Nucleus accumbens (tissue), 56 donors: Measurements from ENCODE around the gene TAAR2.
A peak's percentile ranks its signal among the peaks of the same experiment; 100 is the strongest.
"Not testable (repeated sequence)": the region's sequence is repeated elsewhere in the genome, so short reads cannot be mapped to it uniquely, and the experiment has no call there.

Source experiments
- DNase-seq, 56 donors: peaks; one replicate each; lab custom pipeline; 2025; lab: John Stamatoyannopoulos, UW

Gene TAAR2, protein sequence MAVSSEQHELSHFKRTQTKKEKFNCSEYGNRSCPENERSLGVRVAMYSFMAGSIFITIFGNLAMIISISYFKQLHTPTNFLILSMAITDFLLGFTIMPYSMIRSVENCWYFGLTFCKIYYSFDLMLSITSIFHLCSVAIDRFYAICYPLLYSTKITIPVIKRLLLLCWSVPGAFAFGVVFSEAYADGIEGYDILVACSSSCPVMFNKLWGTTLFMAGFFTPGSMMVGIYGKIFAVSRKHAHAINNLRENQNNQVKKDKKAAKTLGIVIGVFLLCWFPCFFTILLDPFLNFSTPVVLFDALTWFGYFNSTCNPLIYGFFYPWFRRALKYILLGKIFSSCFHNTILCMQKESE

DNA sequence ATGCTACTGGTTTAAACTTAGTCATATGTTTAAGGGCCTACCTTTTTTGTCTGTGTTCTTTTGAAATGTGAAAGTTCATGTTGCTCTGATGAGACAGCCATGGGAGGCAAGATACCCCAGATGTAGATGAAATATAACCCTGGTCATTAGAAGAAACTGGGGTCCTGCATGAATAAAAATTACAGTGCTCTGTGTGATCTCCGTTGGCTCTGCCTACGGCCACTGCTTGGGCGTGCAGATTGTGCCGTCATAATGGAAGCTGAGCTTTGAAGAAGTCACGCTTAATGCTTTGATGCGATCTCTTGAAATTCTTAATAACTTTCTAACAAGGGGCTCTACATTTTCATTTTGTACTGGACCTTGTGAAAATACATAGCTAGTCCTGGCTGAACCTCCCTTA lies at the start of gene TAAR2:
TAAR2 (minus strand) TSS at position 101 of the 400 bp plus-strand sequence; CDS start at position 101, 0 bp downstream.
- no peak for DNase-seq

DNA sequence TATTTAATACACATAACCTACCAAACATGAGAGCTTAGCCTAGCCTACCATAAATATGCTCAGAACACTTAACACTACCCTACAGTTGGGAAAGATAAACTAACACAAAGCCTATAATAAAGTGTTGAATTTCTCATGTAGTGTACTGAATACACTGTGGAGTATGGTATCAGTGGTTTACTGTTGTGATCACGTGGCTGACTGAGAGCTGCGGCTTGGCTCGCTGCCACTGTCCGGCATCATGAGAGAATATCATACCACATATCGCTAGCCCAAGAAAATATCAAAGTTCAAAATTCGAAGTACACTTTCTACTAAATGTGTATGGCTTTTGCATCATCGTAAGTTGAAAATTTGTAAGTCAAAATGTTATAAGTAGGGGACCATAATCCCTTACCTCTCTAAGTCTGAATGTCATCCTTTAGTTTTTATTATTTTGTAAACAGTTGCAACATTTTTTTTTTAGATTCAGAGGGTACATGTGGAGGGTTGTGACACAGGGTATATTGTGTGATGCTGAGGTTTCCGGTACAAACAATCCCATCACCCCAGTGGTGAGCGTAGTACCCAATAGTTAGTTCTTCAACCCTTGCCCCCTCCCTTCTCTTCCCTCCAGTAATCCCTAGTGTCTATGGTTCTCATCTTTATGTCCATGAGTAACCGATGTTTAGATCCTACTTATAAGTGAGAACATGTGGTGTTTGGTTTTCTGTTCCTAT lies 49.5 kb upstream of the TAAR2 start:
- DNase-seq, result no peak

DNA sequence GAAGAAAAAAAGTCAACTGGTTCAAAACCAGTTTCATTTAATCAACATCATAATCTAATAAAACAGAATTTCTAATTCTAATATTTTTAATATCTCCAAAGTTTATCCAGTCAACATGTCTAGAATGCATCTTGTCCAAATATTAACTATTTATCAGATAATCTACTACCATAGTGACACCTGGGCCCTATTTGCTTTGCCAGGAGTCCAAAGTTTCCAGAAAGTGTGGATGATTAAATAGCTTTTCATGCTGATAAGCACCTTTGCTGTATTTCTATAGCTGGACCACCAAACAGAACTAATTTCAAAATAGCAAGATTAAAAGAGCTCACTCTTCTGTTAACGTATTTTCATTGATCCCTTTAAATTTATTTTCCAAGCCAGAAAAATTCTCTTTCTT lies 47.2 kb upstream of the TAAR2 start:
- no peak for DNase-seq

DNA sequence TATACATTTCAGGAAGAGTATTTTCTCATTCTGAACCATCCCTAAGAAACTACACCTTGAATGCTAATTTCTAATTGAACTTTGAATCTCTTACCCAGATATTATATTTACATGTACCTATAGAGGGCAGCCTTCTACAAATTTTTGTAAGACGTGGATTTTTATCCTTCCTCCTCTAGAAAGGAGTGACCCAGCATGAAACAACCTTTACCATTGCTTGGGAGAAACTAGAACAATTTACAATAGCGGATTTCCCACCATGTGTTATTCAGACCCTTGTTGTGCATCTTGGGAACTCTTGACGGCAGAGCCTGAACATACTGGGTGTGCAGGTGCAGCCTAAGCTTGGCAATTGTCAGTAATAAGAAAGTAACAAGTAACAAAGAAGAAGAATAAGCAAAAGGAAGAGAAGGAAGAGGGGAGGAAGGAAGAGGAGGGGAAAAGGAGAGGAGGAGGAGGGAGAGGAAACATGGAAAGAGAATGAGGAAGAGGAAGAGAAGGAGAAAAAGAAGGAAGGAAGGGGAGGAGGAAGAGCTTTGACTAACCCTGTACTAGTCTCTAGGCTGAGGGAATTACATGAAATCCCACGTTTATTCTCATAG lies 45.7 kb upstream of the TAAR2 start:
- peak in 1 of 56 donors; percentile 0 for DNase-seq

DNA sequence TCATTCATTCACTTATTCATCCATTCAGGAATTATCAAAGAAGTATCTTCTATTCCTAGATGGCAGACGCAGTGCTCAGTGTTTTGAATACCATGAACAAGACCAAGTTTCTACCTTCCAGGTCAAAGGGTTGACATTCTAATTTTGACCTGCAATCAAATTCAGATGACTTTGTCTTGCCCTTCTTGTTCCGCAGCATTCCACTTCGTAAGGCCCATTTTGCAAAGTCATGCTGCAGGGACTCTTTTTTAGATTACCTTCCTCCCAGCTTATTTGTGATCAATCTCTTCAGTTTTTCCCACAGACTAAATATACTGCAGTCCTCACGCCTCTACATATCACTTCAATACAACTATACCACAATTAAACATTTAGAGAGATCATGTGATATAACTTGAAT lies 42.0 kb upstream of the TAAR2 start:
- DNase-seq, result no peak

DNA sequence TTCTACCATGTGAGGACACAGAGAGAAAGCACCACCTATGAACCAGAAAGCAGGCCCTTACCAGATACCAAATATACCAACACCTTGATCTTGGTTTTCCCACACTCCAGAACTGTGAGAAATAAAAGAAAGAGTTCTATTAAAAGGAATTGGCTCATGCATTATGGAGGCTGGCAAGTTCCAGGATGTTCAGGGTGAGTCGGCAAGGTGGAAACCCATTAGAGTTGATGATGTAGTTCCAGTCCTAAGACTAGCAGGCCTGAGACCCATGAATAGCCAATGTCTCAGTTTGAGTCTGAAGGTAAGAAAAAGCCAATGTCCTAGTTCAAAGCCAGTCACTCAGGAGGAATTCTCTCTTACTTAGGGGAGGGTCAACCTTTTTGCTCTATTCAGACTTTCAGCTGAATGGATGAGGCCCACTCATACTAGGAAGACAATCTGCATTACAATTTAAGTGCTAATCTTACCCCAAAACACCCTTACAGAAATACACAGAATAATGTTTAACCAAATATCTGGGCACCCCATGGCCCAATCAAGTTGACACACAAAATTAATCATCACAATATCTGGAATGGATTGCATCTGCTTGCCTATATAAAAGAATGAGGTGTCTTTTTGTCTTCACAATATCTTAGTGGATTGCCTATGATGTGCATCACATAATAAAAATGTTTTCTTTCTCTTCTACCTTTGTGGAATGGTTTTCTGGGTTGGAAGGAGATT lies 40.4 kb upstream of the TAAR2 start:
- no peak for DNase-seq

DNA sequence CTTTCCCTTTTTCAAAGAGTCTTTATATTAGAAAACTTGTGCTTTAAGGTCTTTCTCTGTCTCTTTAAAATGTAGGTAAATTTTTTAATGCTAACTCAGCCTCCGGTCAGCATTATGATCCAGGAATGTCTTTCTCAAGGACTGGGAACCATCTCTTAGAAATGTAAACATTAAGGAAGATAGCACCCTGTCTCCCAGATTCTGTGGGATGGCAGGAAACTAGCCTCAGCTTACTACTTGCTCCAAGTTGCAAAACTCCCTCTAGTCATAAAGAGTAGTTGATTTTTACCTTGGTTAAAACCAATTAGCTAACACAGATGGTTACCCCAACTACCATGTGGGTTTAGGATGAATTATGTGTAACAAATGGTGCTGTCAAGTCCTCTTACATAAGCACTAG lies 39.6 kb upstream of the TAAR2 start:
- DNase-seq, result no peak

DNA sequence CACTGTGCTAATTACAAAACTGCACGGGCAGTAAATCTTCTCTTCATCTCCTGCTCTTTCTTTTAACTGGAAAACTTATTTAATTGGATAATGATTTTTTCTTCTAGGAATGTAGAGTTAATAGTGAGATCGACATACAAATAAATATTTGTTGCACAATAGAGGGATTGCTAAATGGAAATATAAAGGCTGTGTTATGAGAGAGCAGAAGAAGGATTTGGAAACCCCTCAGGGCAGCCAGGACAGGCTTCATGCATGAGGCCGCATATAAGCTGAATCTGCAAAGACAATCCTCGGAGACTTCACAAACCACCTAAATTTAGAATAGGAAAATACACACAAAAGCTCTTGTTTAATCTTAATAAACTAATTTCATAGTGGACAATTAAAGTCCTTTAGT lies 37.8 kb upstream of the TAAR2 start:
- no peak for DNase-seq

DNA sequence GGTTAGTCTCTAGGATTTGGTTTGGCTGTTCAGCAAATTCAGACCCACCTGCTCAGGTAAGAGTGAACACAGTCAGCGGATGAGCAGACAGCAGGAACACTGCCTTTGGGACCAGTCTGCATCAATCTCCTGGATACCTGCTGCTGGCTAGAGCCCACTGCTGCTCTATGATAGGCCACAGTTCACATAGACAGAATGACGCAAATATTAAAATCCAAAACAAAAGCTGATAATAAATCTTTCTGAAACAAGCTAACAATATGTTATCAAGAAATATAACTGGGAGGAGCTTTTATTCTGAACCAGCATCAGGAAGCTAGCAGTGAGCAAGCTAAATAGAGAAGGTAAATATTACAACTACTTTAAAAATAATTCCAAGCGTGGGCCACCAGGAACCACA lies 35.0 kb upstream of the TAAR2 start, which contains the start of gene TAAR1:
TAAR1 (minus strand) TSS at position 101 of the 400 bp plus-strand sequence. CDS start 13,179 bp downstream, outside the sequence.
- no peak for DNase-seq

DNA sequence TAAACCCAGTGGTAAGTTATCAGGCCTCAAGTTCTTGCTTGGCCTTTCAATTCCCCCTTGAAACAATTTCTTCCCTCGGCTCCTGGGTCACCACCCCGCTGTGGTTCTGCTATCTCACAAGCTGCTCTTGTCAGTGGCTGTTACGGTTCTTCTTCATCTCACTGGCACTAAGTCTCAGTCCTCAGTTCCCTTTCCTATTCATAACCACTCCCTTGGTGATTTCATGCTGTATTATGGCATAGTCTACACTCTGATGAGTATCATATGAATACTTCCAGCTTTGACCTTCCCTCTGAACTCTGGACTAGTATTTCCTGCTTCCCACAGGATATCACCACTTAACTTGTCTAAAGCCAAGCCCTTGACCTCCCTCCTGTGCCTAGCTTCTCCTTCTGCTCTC lies 27.0 kb upstream of the TAAR2 start:
- peak in 1 of 56 donors; percentile 0 for DNase-seq

DNA sequence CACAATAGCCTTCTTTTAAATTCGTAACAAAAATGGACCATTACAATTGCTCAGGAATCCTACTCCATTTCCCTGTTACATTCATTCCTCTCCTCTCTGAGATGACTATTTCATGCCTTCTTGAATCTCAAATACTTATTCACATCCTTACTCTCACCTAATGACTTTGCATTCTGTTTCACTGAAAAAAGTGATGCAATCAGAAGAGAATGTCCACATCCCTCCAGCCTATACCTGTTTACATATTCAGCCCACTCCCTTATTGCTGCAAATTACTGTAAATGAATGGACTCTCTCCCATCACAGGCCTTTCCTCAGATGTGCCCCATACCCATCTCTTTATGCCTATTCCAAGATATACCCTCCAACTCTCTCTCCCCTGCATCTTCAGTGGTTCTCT lies 26.4 kb upstream of the TAAR2 start:
- no peak for DNase-seq

DNA sequence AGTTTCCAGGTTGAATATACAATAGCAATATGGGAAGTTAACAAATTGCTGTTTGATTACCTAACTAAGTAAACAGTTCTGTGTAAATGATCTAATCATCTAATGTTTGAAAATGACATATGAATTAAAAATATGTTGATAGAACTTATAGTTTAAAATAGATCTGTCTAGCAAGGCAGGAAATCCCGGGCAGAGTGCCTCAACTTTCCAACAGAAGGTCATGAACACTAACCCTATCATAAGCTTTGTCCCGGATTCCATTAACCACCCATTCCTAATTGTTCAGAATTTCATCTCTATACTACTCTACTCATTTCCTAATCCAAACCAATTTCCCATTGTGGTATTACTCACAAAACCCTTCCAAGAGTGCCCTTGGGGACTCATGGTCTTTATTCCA lies 24.8 kb upstream of the TAAR2 start:
- DNase-seq, result no peak

DNA sequence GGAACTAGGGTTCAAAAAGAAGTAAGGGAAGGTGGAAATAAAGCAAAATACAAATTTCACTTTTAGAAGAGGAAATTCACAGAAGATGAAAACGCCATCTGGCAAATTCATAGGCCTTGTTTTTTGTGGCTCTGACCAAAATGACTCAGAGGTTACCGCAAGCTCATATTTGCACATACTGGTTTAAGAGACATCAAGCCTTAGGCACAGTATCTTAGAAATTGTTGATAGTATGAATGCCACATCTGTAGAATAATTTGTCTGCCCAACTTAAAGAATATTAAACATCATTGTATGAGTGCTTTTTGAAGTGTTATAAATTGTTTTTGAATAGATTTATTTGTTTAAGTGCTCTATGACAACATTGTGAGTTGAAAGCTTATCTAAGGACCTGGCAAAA lies 24.3 kb upstream of the TAAR2 start:
- DNase-seq, result no peak

DNA sequence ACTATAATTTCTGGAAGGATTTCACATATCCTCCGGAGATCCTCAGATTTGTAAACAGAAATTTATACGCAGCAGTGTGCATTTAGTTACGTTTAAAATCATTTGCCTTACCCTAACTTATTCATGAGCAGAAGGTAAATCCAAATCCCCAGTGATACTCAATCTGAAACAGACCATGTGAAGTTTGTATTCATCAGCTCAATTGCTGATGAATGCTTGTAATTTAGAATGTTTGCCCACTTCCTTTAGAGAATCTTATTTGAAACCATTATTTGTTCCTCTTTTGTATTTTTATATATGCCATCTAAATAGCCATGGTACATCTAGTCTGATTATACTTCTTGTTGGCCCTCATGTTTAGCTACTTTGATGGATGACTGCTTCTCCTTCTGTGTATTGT lies 19.5 kb upstream of the TAAR2 start:
- no peak for DNase-seq

DNA sequence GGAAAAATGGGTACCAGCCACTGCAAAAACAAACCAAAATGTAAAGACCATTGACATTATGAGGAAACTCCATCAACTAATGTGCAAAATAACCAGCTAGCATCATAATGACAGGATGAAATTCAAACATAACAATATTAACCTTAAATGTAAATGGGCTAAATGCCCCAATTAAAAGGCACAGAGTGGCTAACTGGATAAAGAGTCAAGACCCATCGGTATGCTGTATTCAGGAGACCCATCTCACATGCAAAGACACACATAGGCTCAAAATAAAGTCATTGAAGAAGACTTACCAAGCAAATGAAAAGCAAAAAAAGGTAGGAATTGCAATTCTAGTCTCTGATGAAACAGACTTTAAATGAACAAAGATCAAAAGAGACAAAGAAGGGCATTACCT lies 13.1 kb upstream of the TAAR2 start:
- not testable (repeated sequence) for DNase-seq

DNA sequence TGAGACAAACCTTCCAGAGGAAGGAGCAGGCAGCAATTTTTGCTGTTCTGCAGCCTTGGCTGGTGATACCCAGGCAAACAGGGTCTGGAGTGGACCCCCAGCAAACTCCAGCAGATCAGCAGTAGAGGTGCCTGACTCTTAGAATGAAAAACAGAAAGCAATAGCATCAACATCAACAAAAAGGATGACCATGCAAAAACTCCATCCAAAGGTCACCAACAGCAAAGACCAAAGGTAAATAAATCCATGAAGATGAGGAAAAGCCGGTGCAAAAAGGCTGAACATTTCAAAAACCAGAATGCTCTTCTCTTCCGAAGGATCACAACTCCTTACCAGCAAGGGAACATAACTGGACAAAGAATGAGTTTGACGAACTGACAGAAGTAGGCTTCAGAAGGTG lies 11.8 kb upstream of the TAAR2 start:
- DNase-seq, result not testable (repeated sequence)

DNA sequence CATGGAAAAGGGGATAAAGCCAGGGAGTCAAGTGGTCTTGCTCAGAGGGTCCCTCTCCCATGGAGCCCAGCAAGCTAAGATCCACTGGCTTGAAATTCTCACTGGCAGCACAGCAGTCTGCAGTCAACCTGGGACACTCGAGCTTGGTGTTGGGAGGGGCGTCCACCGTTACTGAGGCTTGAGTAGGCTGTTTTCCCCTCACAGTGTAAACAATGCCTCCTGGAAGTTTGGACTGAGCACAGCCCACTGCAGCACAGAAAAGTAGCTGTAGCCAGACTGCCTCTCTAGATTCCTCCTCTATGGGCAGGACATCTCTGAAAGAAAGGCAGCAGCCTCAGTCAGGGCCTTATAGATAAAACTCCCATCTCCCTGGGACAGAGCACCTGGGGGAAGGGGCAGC lies 11.2 kb upstream of the TAAR2 start:
- not testable (repeated sequence) for DNase-seq

DNA sequence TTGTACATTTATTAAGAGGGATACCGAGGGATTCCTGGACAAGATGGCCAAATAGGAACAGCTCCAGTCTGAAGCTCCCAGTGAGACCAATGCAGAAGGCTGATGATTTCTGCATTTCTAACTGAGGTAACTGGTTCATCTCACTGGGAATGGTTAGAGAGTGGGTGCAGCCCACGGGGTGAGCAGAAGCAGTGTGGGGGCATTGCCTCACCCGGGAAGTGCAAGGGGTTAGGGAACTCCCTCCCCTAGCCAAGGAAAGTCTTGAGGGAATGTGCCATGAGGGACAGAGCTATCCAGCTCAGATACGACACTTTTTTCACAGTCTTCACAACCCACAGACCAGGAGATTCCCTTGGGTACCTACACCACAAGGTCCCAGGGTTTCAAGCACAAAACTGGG lies 10.7 kb upstream of the TAAR2 start:
- DNase-seq, result no peak

DNA sequence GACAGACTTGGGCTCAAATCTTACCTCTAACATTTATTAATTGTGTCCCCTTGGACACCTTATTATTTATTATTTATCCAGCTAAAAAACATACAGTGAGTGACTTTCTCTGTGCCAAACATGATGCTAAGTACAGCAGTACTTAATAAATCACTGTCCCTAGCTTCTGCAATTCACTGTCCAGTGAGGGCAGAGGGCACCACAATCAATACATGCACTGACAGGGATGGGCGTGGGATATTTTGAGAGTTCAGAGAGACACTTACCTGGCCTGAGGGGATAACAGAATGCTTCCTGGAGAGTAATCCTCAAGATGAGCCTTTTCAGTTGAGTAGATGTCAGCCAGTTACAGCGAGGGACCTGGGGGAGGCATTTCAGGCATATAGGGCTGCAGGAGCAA lies 9.3 kb upstream of the TAAR2 start:
- no peak for DNase-seq

DNA sequence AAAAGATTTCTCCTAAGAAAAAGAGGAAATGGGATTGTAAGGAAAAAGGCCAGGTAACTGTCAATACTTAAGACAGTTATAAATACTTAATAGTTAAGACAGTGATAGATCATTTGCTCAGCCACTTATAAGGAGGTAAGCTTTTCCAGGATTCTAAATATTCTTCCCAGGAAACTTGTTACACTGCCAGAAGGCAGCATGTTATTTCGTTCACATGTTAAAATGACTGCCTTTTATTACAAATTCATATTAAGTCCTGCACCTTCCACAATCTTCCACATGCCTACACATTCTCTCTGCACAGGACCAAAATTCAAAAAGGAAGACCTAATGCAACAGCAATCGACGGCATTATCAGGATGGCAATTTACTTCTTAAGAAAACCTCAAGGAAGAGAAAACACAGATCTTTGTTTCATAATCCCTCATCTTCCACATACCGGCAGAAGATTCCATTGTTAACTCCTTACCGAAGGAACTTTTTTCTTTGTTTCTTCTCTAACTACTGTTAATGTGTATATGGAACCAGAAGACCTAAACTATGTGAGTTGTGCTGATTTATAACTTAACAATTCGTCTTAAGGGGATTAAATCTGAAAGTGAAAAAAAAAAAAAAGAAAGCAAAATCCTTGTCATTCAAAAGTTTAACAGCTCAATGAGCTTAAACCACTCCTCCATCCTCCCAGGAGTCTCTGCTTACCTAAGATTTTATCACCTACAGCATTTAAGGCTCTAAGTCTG lies 799 bp downstream of the TAAR2 start:
- DNase-seq, result no peak
